H9 (cell line): Measurements from ENCODE around the gene MRGPRF. TPM values are rescaled to one million over a fixed set of nuclear protein-coding genes. Genes with fewer than 3 reads are reported as not detected.
A peak's percentile ranks its signal among the peaks of the same experiment; 100 is the strongest.

Experiments
- DNase-seq: peaks from one replicate; pipeline ENCODE4 v3.0.0-alpha.2; 2017
- H2AFZ ChIP-seq: one replicate; pipeline ENCODE4 v1.6.1; 2013; ENCODE audit warnings: mild to moderate bottlenecking, low read length, control low read depth, moderate library complexity
- H2AK5ac ChIP-seq: 2 replicates; pipeline ENCODE4 v1.6.1; 2013; ENCODE audit warnings: low read length, control low read depth, mixed read lengths; ENCODE audit not compliant: insufficient read length
- H2BK120ac ChIP-seq: one replicate; pipeline ENCODE4 v1.6.1; 2013; ENCODE audit warnings: low read depth, mild to moderate bottlenecking, low read length, control low read depth, inconsistent platforms; ENCODE audit not compliant: poor library complexity, severe bottlenecking
- H2BK12ac ChIP-seq: 2 replicates; pipeline ENCODE4 v1.6.1; 2013; ENCODE audit warnings: low read length, control low read depth, mixed read lengths, low read depth; ENCODE audit not compliant: insufficient read length
- H2BK15ac ChIP-seq: 2 replicates; pipeline ENCODE4 v1.6.1; 2013; ENCODE audit warnings: low read depth, low read length, control low read depth
- H2BK20ac ChIP-seq: one replicate; pipeline ENCODE4 v1.6.1; 2013; ENCODE audit warnings: low read depth, mild to moderate bottlenecking, low read length, control low read depth, inconsistent platforms; ENCODE audit not compliant: poor library complexity, severe bottlenecking
- H2BK5ac ChIP-seq: 2 replicates; pipeline ENCODE4 v1.6.1; 2013; ENCODE audit warnings: low read length, control low read depth, mixed read lengths; ENCODE audit not compliant: insufficient read length
- H3K14ac ChIP-seq: 2 replicates; pipeline ENCODE4 v1.6.1; 2013; ENCODE audit warnings: low read length, control low read depth; ENCODE audit not compliant: insufficient read depth
- H3K18ac ChIP-seq: 2 replicates; pipeline ENCODE4 v1.6.1; 2013; ENCODE audit warnings: low read depth, mild to moderate bottlenecking, mixed read lengths, low read length, control low read depth; ENCODE audit not compliant: insufficient read length
- H3K23ac ChIP-seq: 2 replicates; pipeline ENCODE4 v1.6.1; 2013; ENCODE audit warnings: low read length, control low read depth, mixed read lengths, low read depth; ENCODE audit not compliant: insufficient read length
- H3K23me2 ChIP-seq: 2 replicates; pipeline ENCODE4 v1.6.1; 2013; ENCODE audit warnings: low read depth, mild to moderate bottlenecking, mixed read lengths, low read length, control low read depth; ENCODE audit not compliant: insufficient read length, poor library complexity, severe bottlenecking
- H3K27ac ChIP-seq: 2 replicates; pipeline ENCODE4 v1.5.1; 2013; ENCODE audit warnings: low read length, control low read depth, mixed read lengths, low read depth; ENCODE audit not compliant: insufficient read length
- H3K27me3 ChIP-seq: 2 replicates; pipeline ENCODE4 v1.6.1; 2013; ENCODE audit warnings: low read length, control low read depth, inconsistent platforms; ENCODE audit not compliant: insufficient read depth
- H3K4ac ChIP-seq: 2 replicates; pipeline ENCODE4 v1.6.1; 2013; ENCODE audit warnings: low read depth, mild to moderate bottlenecking, control low read depth, inconsistent platforms, low read length, moderate library complexity
- H3K4me1 ChIP-seq: 2 replicates; pipeline ENCODE4 v1.6.1; 2013; ENCODE audit warnings: low read length, control low read depth, inconsistent platforms; ENCODE audit not compliant: insufficient read depth
- H3K4me2 ChIP-seq: 2 replicates; pipeline ENCODE4 v1.6.1; 2013; ENCODE audit warnings: low read length, control low read depth, mixed read lengths; ENCODE audit not compliant: insufficient read length, insufficient read depth
- H3K56ac ChIP-seq: 2 replicates; pipeline ENCODE4 v1.6.1; 2013; ENCODE audit warnings: low read depth, mild to moderate bottlenecking, mixed read lengths, low read length, control low read depth; ENCODE audit not compliant: insufficient read length
- H3K79me1 ChIP-seq: 2 replicates; pipeline ENCODE4 v1.6.1; 2013; ENCODE audit warnings: low read depth, mild to moderate bottlenecking, moderate library complexity, low read length, control low read depth, inconsistent platforms; ENCODE audit not compliant: insufficient read depth, poor library complexity, severe bottlenecking
- H3K79me2 ChIP-seq: 2 replicates; pipeline ENCODE4 v1.6.1; 2013; ENCODE audit warnings: low read length, control low read depth, inconsistent platforms; ENCODE audit not compliant: insufficient read depth
- H3K9ac ChIP-seq: 2 replicates; pipeline ENCODE4 v1.6.1; 2013; ENCODE audit warnings: low read length, control low read depth, mixed read lengths; ENCODE audit not compliant: insufficient read length; ENCODE audit errors: extremely low read depth
- H3K9me3 ChIP-seq: one replicate; pipeline ENCODE4 v1.6.1; 2013; ENCODE audit warnings: low read depth, low read length, inconsistent platforms; ENCODE audit not compliant: control insufficient read depth
- H3T11ph ChIP-seq: one replicate; pipeline ENCODE4 v1.6.1; 2013; ENCODE audit warnings: mild to moderate bottlenecking, low read length, control low read depth, inconsistent platforms
- H4K20me1 ChIP-seq: one replicate; pipeline ENCODE4 v1.6.1; 2013; ENCODE audit not compliant: control insufficient read depth, insufficient read length, insufficient read depth
- H4K5ac ChIP-seq: 2 replicates; pipeline ENCODE4 v1.6.1; 2013; ENCODE audit warnings: low read depth, mild to moderate bottlenecking, mixed read lengths, low read length, control low read depth; ENCODE audit not compliant: insufficient read length
- H4K8ac ChIP-seq: replicated peaks from 2 replicates; pipeline ENCODE4 v1.6.1; 2013; ENCODE audit warnings: low read length, control low read depth, mixed read lengths, low read depth; ENCODE audit not compliant: insufficient read length
- H4K91ac ChIP-seq: 2 replicates; pipeline ENCODE4 v1.6.1; 2013; ENCODE audit warnings: low read depth, mild to moderate bottlenecking, moderate library complexity, mixed read lengths, low read length, control low read depth; ENCODE audit not compliant: insufficient read length
- H3K27ac Mint-ChIP-seq, 3 experiments: 2 replicates in 2 of 3; 3 replicates in 1 of 3; pipeline ENCODE4 v1.8.0; 2020 to 2021; ENCODE audit warnings: mixed read lengths in 3 of 3, mild to moderate bottlenecking in 1 of 3, moderate library complexity in 1 of 3
- H3K27me3 Mint-ChIP-seq: 2 replicates; pipeline ENCODE4 v1.8.0; 2021; ENCODE audit warnings: low read depth, mild to moderate bottlenecking, moderate library complexity, mixed read lengths
- H3K36me3 Mint-ChIP-seq, 3 experiments: 2 replicates in 2 of 3; 3 replicates in 1 of 3; pipeline ENCODE4 v1.8.0; 2020 to 2021; ENCODE audit warnings: low read depth in 3 of 3, mixed read lengths in 3 of 3; ENCODE audit not compliant: insufficient read depth in 1 of 3
- H3K4me1 Mint-ChIP-seq, 2 experiments: 2 replicates each; pipeline ENCODE4 v1.8.0; 2020; ENCODE audit warnings: mixed read lengths in 2 of 2
- H3K4me3 Mint-ChIP-seq, 2 experiments: 2 replicates in 1 of 2; 3 replicates in 1 of 2; pipeline ENCODE4 v1.8.0; 2020 to 2021; ENCODE audit warnings: mild to moderate bottlenecking in 2 of 2, mixed read lengths in 2 of 2, moderate library complexity in 1 of 2
- H3K9me3 Mint-ChIP-seq, 2 experiments: 2 replicates in 1 of 2; 3 replicates in 1 of 2; pipeline ENCODE4 v1.8.0; 2020; ENCODE audit warnings: mild to moderate bottlenecking in 2 of 2, mixed read lengths in 2 of 2, moderate library complexity in 1 of 2
- WGBS: extraction: QIAGEN DNeasy Blood & Tissue Kit; methylation state at CpG from one replicate; pipeline ENCODE4 v1.1.7; 2013; ENCODE audit warnings: missing lambda C conversion rate, low lambda C conversion rate, mixed read lengths; ENCODE audit not compliant: insufficient read length; ENCODE audit errors: extremely low coverage; 5-methylcytosine and 5-hydroxymethylcytosine counted together
- total RNA-seq: library from RNA; stranded (reverse); gene quantifications from 2 replicates; pipeline ENCODE4 v1.2.1, GENCODE V29; 2021
- TF ChIP-seq, protein P1 (sequence below): fragments of 200-600 bp; sonication (generic); conservative IDR thresholded peaks from 3 replicates; pipeline ENCODE4 v1.8.0; 2021; ENCODE audit warnings: antibody characterized with exemption, mild to moderate bottlenecking

Gene MRGPRF
- total RNA-seq, 1 experiment from 2014 or later = 4.0 TPM

DNA sequence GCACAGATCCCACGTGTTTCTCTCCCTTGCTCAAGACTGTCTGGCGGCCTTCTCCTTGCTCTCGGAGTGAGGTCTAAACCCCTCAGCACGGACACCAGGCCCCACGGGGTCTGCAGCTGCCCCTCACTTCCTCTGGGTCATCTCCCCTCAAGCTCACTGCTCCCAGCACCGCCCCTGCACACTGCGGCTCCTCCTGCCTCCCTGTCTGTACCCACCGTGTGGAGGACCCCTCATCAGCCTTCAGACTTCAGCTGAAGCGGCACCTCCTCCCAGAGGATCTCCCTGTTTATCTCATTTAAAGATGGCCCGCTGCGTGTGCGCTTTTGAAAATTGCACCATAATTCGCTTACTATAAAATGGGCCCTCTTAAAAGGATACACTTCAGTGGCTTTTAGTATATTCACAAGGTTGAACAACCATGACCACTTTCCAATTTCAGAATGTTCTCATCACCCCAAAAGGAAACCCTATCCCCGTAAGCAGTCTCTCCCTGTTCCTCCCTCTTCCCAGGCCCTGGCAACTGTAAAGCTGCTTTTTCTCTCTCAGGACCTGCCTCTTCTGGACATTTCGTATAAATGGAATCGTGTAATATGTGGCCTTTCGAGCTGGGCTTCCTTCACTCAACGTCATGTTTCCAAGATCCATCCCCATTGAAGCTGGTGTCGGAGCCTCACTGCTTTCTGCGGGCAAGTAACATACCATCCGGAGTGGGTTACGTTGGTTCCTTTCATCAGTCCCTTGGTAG is 21.2 kb upstream of the MRGPRF start:
- Histone ChIP-seq H4K20me1 (no peaks in the 10 kb centered on the region), H2BK12ac (no peak overlapping the region), H3K14ac (no peak overlapping the region), H3K56ac (no peak overlapping the region), H4K5ac (no peak overlapping the region), H2BK20ac (no peak overlapping the region), H3K23ac (no peak overlapping the region), H3K4me2 (no peak overlapping the region), H3K4me1 (no peaks in the 10 kb centered on the region; the same call in 1 of the 2 replicates), H3K23me2 (no peaks in the 10 kb centered on the region), H2BK15ac (no peak overlapping the region), H3K27ac (no peak overlapping the region), H2AFZ (no peak overlapping the region), H2BK5ac (no peak overlapping the region), H3K4ac (no peak overlapping the region), H3K79me1 (no peaks in the 10 kb centered on the region), H4K8ac (no peak overlapping the region), H2AK5ac (no peak overlapping the region), H2BK120ac (no peak overlapping the region), H3K9ac (no peak overlapping the region), H4K91ac (no peak overlapping the region), H3K27me3 (no peaks in the 10 kb centered on the region), H3K9me3 (no peaks in the 10 kb centered on the region), H3K79me2 (no peaks in the 10 kb centered on the region), H3K18ac (no peak overlapping the region), H3T11ph (no peak overlapping the region)
- DNase-seq = no peak
- H3K4me3 Mint-ChIP-seq = no peak overlapping the region
- no peaks in the 10 kb centered on the region for H3K9me3 Mint-ChIP-seq
- H3K4me1 Mint-ChIP-seq = peaks cover 11 to 31% of the 10 kb centered on the region in 2 experiments
- H3K27me3 Mint-ChIP-seq = 0 out of 2 replicates have a peak, but pooled peaks cover 1% of the 10 kb centered on the region
- H3K36me3 Mint-ChIP-seq = no peaks in the 10 kb centered on the region
- H3K27ac Mint-ChIP-seq = peak overlapping the region in 1 of 3 experiments; percentile 56; a peak in 1 of 7 replicates
- no CpG with 5 or more reads among the region's 22 CpGs for WGBS
- TF ChIP-seq, protein P1, sequence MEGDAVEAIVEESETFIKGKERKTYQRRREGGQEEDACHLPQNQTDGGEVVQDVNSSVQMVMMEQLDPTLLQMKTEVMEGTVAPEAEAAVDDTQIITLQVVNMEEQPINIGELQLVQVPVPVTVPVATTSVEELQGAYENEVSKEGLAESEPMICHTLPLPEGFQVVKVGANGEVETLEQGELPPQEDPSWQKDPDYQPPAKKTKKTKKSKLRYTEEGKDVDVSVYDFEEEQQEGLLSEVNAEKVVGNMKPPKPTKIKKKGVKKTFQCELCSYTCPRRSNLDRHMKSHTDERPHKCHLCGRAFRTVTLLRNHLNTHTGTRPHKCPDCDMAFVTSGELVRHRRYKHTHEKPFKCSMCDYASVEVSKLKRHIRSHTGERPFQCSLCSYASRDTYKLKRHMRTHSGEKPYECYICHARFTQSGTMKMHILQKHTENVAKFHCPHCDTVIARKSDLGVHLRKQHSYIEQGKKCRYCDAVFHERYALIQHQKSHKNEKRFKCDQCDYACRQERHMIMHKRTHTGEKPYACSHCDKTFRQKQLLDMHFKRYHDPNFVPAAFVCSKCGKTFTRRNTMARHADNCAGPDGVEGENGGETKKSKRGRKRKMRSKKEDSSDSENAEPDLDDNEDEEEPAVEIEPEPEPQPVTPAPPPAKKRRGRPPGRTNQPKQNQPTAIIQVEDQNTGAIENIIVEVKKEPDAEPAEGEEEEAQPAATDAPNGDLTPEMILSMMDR = no peak
